ENCODE data around the gene SYT8.
A peak's percentile ranks its signal among the peaks of the same experiment; 100 is the strongest.

The SYT8 gene

DNA sequence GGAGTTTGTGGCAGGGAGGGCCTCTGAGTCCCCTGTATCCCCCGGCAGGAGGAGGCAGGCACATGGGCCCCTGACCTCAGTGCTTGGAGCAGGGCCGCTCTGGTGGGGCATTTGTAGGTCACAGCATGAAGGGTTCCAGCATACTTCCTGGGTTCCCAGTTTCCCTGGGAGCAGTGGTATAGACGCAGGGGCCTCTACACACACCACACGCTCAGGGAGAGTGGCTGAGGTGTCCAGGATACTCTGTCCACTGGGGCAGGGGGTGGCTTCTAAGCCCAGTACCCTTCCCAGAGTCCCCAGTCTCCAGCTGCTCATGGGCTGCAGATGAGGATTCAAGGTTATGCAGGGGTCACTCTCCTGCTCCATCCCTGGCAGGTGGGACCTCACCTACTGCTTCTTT, 24.2 kb downstream of the SYT8 start:
- no peak overlapping the region for H3K4me3 ChIP-seq (ENCODE audit: low read length)
- no peaks in the 10 kb centered on the region for H3K36me3 ChIP-seq (ENCODE audit: insufficient read depth, low read length)
- H3K4me1 ChIP-seq (ENCODE audit: control insufficient read depth, insufficient read depth, low read length), result peaks cover 17% of the 10 kb centered on the region
- H3K9me3 ChIP-seq (replicated peaks; ENCODE audit: low read length), result no peaks in the 10 kb centered on the region
- H3K9ac ChIP-seq (ENCODE audit: low read depth, low read length), result no peak overlapping the region
- peaks cover 8% of the 10 kb centered on the region for H3K27me3 ChIP-seq (ENCODE audit: control insufficient read depth, insufficient read depth, low read length)
- no peak overlapping the region for H3K4me2 ChIP-seq (ENCODE audit: low read length)

DNA sequence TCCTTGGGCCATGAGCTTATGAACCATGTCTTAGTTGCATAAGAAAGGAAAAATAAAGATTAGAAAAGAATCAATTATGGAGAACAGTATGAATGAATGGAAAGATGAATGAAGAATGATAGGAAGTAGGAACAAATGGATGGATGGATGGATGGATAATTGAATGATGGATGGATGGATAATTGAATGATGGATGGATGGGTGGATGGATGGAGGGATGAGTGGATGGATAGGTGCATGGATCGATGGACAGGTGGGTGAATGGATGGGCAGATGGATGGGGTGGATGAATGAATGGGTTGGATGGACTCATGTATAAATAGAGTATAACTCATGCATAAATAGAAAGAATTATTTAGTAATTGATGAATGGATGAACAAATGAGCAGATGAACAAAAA, 25.3 kb downstream of the SYT8 start:
- no peak overlapping the region for H3K9ac ChIP-seq (ENCODE audit: low read depth, low read length)
- no peaks in the 10 kb centered on the region for H3K9me3 ChIP-seq (replicated peaks; ENCODE audit: low read length)
- H3K4me2 ChIP-seq (ENCODE audit: low read length), result no peak overlapping the region
- H3K27me3 ChIP-seq (ENCODE audit: control insufficient read depth, insufficient read depth, low read length), result peaks cover 5% of the 10 kb centered on the region
- H3K4me3 ChIP-seq (ENCODE audit: low read length), result no peak overlapping the region
- no peaks in the 10 kb centered on the region for H3K36me3 ChIP-seq (ENCODE audit: insufficient read depth, low read length)
- H3K4me1 ChIP-seq (ENCODE audit: control insufficient read depth, insufficient read depth, low read length), result peaks cover 28% of the 10 kb centered on the region

DNA sequence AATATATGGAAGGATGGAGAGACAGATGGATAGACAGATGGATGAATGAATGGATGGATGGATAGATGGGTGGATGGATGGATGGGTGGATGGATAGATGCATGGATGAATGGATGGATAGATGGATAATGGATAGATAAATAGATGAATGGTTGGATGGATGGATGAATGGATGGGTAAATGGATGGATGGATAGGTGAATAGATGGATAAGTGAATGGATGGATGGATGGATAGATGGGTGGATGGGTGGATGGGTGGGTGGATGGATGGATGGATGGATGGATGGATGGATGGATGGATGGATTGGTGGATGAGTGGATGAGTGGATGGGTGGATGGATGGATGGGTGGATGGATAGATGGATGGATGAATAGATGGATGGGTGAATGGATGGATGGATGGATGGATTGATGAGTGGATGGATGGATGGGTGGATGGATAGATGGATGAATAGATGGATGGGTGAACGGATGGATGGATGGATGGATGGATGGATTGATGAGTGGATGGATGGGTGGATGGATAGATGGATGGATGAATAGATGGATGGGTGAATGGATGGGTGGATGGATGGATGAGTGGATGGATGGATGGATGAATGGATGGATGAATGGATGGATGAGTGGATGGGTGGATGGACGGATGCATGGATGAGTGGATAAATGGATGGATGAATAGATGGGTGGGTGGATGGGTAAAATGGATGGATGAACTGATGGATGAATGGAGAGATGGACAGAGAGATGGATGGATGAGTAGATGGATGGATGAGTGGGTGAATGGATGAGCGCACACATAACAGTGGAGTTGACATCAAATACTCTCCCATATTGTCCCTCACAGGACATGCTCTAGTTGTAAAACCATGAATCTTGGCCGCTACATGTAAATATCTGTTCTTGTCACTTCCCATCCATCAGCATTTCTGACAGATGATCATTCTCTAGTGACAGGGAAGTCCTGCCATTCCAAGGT, 26.9 kb downstream of the SYT8 start:
- Histone ChIP-seq H3K27me3 (ENCODE audit: control insufficient read depth, insufficient read depth, low read length) (no peaks in the 10 kb centered on the region), H3K4me3 (ENCODE audit: low read length) (no peak overlapping the region), H3K9ac (ENCODE audit: low read depth, low read length) (no peak overlapping the region), H3K36me3 (ENCODE audit: insufficient read depth, low read length) (no peaks in the 10 kb centered on the region), H3K9me3 (replicated peaks; ENCODE audit: low read length) (no peaks in the 10 kb centered on the region), H3K4me2 (ENCODE audit: low read length) (no peak overlapping the region), H3K4me1 (ENCODE audit: control insufficient read depth, insufficient read depth, low read length) (peaks cover 42% of the 10 kb centered on the region)

DNA sequence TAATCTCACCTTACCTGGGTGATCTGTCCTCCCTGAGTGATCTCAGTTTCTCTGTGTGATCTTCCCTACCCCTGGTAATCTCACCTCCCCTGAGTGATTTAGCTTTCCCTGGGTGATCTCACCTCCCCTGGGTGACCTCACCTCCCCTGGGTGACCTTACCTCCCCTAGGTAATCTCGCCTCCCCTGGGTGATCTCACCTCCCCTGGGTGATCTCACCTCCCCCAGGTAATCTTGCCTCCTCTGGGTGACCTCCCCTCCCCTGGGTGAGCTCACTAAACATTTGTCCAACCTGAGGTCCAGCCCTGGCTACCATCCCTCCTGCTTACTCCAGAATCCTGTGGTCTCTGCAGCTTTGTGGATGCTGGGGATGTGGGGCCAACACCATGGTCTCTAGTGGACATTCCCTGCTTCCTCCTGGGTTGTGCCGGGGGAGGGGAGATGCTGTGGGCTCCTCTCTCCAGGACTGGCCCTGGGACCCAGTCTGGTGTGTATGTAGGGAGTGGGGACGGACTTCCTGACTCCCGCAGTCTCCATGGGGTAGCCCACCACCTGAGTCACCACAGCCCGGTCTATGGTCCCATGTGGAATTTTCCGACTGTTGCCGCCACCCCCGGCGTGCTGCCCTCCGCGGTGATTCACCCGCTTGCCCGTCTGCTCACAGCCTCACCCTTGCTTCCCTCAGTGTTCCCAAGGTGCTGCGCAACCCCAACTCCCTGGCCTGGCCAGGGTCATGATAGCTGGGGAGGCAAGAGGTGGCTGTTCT, 28.0 kb downstream of the SYT8 start:
- peak overlapping the region; percentile 63 for H3K4me3 ChIP-seq (ENCODE audit: low read length)
- peak overlapping the region; percentile 85 for H3K9ac ChIP-seq (ENCODE audit: low read depth, low read length)
- H3K9me3 ChIP-seq (replicated peaks; ENCODE audit: low read length), result no peaks in the 10 kb centered on the region
- H3K4me2 ChIP-seq (ENCODE audit: low read length), result peak overlapping the region; percentile 77
- H3K36me3 ChIP-seq (ENCODE audit: insufficient read depth, low read length), result no peaks in the 10 kb centered on the region
- peaks cover 51% of the 10 kb centered on the region for H3K4me1 ChIP-seq (ENCODE audit: control insufficient read depth, insufficient read depth, low read length)
- H3K27me3 ChIP-seq (ENCODE audit: control insufficient read depth, insufficient read depth, low read length), result no peaks in the 10 kb centered on the region

DNA sequence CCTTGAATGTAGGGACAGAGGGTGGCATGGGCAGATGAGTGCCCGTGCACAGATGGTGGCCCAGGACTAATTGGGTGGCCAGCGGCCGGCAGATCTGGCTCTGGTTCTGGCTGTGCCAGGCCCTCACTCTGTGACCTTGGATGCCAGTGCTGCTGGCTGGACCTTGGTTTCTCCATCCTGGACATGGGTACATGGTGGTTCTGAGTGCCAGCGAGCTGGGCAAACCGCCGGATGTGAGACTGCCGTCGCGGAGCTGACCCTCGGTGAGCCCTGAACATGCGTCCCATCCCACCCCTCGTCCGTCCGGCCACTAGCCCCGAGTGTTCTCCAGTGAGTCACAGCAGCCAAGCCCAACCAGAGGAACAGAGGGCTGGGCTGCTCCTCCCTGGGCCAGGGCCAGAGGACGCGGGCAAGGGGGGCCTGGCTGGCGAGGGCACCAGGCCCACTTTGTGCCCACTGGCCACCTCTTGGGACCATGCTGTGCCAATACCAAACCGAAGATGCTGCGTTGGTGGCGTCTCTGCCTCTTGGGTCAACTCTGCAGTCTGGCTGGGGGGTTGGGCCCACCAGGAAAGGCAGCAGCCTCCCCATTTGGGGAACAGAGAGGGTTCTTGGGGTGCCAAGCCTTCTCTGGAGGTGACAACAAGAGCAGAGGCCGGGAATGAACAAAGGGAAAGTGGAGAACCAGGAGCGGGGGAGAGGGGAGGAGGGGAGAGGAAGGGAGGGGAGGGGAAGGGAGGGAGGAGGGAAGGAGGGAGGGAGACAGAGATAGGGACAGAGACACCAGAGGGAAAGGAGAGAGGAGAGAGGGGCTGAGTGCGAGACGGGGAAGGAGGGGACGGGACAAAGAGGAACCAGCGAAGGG, 28.8 kb downstream of the SYT8 start:
- H3K9ac ChIP-seq (ENCODE audit: low read depth, low read length), result peak overlapping the region; percentile 85
- H3K4me3 ChIP-seq (ENCODE audit: low read length), result peak overlapping the region; percentile 69
- H3K4me1 ChIP-seq (ENCODE audit: control insufficient read depth, insufficient read depth, low read length), result peaks cover 59% of the 10 kb centered on the region
- no peaks in the 10 kb centered on the region for H3K9me3 ChIP-seq (replicated peaks; ENCODE audit: low read length)
- H3K4me2 ChIP-seq (ENCODE audit: low read length), result peak overlapping the region; percentile 77
- no peaks in the 10 kb centered on the region for H3K27me3 ChIP-seq (ENCODE audit: control insufficient read depth, insufficient read depth, low read length)
- H3K36me3 ChIP-seq (ENCODE audit: insufficient read depth, low read length), result no peaks in the 10 kb centered on the region

DNA sequence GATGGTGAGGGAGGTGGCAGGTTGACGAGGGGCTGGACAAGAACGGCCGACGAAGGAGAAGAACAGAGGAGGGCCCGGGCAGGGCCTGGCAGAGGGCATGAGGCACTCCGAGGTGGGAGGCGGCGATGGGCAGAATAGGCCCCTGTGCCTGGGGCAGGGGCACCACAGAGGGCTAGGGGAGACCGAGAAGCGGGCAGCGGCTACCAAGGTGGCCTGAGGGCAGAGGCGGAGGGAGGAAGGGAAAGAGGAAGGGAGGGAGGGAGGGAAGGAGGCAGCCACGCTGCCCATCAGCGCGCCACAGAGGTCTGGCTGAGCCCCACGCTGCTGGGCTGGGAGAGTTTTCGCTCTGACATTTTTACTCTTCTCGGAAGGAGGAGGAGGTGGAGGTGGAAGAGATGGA, 29.4 kb downstream of the SYT8 start:
- Histone ChIP-seq H3K9me3 (replicated peaks; ENCODE audit: low read length) (no peaks in the 10 kb centered on the region), H3K27me3 (ENCODE audit: control insufficient read depth, insufficient read depth, low read length) (no peaks in the 10 kb centered on the region), H3K9ac (ENCODE audit: low read depth, low read length) (peak overlapping the region; percentile 85), H3K36me3 (ENCODE audit: insufficient read depth, low read length) (no peaks in the 10 kb centered on the region), H3K4me2 (ENCODE audit: low read length) (peak overlapping the region; percentile 77), H3K4me1 (ENCODE audit: control insufficient read depth, insufficient read depth, low read length) (peaks cover 65% of the 10 kb centered on the region), H3K4me3 (ENCODE audit: low read length) (peak overlapping the region; percentile 69)

DNA sequence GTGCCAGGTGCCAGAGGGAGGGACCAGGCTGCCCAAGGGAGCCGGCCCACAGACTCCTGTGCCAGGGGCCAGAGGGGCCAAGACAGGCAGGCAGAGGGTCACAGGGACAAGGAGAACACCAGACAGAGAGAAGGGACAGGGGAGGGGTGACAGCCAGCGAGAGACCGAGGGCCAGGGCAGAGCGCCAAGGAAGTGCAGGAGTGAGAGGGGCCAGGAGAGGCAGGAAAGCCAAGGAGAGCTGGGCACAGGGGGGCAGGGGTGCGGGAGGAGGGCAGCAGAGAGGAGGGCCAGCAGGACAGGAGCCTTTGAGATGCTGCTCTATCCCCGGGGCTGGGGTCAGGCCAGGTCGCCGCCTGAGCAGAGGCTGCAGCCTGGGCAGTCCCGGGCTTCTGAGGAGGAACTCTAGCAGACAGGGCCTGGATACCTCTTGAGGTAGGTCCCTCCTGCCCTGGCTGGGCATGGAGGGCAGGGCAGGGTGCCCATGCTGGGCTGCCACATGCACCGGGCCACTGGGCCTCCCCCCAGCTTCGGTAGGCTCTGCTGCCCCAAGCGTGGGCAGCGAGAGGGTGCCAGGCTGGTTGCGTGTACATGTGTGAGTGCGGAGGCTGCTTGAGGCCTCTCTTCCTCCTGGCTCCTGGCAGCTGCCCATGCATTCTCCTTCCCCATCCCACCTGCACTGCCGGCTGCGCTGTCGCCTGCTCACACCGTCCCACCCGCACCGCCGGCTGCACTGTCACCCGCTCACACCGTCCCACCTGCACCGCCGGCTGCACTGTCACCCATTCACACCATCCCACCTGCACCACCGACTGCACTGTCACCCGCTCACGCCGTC, 30.3 kb downstream of the SYT8 start:
- H3K9me3 ChIP-seq (replicated peaks; ENCODE audit: low read length), result no peaks in the 10 kb centered on the region
- peaks cover 68% of the 10 kb centered on the region for H3K4me1 ChIP-seq (ENCODE audit: control insufficient read depth, insufficient read depth, low read length)
- H3K27me3 ChIP-seq (ENCODE audit: control insufficient read depth, insufficient read depth, low read length), result no peaks in the 10 kb centered on the region
- H3K4me2 ChIP-seq (ENCODE audit: low read length), result peak overlapping the region; percentile 77
- H3K36me3 ChIP-seq (ENCODE audit: insufficient read depth, low read length), result no peaks in the 10 kb centered on the region
- H3K9ac ChIP-seq (ENCODE audit: low read depth, low read length), result peak overlapping the region; percentile 85
- peak overlapping the region; percentile 69 for H3K4me3 ChIP-seq (ENCODE audit: low read length)

DNA sequence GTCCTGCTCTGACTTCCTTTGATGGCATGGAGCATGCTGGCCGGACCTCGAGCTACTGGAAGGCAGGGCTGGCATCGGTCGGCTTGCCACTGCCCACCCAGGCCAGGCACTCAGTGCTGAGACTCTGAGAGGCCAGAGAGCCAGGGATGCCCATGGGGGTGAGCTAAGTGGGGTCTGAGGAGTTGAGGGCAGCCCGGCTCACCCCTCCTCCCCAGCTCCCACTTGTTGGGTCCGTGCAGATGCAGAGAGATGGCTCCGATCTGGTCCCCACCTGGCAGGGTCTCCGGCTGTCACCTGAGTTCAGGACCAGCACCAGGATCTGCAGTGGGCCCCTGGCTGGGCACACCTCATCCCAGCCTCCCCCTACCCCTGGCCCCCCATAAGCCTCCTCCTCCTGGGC, 31.4 kb downstream of the SYT8 start:
- Histone ChIP-seq H3K9ac (ENCODE audit: low read depth, low read length) (no peak overlapping the region), H3K27me3 (ENCODE audit: control insufficient read depth, insufficient read depth, low read length) (no peaks in the 10 kb centered on the region), H3K36me3 (ENCODE audit: insufficient read depth, low read length) (no peaks in the 10 kb centered on the region), H3K9me3 (replicated peaks; ENCODE audit: low read length) (no peaks in the 10 kb centered on the region), H3K4me1 (ENCODE audit: control insufficient read depth, insufficient read depth, low read length) (peaks cover 77% of the 10 kb centered on the region), H3K4me3 (ENCODE audit: low read length) (no peak overlapping the region), H3K4me2 (ENCODE audit: low read length) (peak overlapping the region; percentile 77)

DNA sequence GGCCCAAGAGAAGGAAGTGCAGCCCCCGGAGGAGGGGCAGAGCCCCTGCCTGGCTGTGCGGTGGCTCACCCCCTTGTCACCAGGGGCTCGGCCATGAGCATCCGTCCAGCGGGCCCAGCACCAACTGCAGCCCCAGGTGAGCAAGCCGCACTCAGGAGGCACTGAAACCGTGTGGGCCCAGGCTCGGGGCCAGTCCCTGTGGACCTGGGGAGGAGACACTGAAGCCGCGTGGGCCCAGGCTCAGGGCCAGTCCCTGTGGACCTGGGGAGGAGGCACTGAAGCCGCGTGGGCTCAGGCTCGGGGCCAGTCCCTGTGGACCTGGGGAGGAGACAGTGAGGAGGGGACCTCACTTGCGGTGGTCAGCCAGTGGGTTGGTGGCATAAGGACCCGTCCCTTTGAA, 32.0 kb downstream of the SYT8 start:
- Histone ChIP-seq H3K9me3 (replicated peaks; ENCODE audit: low read length) (no peaks in the 10 kb centered on the region), H3K4me1 (ENCODE audit: control insufficient read depth, insufficient read depth, low read length) (peaks cover 77% of the 10 kb centered on the region), H3K9ac (ENCODE audit: low read depth, low read length) (no peak overlapping the region), H3K27me3 (ENCODE audit: control insufficient read depth, insufficient read depth, low read length) (no peaks in the 10 kb centered on the region), H3K36me3 (ENCODE audit: insufficient read depth, low read length) (no peaks in the 10 kb centered on the region), H3K4me3 (ENCODE audit: low read length) (no peak overlapping the region), H3K4me2 (ENCODE audit: low read length) (no peak overlapping the region)

DNA sequence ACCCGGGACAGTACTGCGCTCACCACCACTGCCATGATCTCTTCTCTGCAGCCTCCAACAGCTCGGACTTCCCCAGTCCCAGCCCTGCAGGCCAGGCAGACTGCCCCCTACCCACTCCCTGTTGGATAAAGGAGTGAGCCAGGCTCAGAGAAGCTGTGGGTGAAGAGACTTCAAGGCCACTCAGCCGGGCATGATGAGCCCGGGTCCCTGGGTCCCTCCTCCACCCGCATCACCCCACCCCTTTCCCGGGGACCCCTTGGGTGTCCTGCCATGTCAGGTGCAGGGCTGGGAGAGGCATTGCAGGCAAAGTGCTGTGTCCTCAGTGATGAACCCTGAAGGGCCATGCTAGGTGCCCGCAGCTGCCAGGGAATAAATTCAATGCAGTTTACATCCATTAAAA, 32.6 kb downstream of the SYT8 start:
- H3K27me3 ChIP-seq (ENCODE audit: control insufficient read depth, insufficient read depth, low read length), result no peaks in the 10 kb centered on the region
- H3K9me3 ChIP-seq (replicated peaks; ENCODE audit: low read length), result no peaks in the 10 kb centered on the region
- peak overlapping the region; percentile 14 for H3K4me2 ChIP-seq (ENCODE audit: low read length)
- no peak overlapping the region for H3K9ac ChIP-seq (ENCODE audit: low read depth, low read length)
- no peaks in the 10 kb centered on the region for H3K36me3 ChIP-seq (ENCODE audit: insufficient read depth, low read length)
- H3K4me3 ChIP-seq (ENCODE audit: low read length), result no peak overlapping the region
- peaks cover 76% of the 10 kb centered on the region for H3K4me1 ChIP-seq (ENCODE audit: control insufficient read depth, insufficient read depth, low read length)
